CD4-positive, alpha-beta T cell (primary cell): ENCODE results near the gene EPM2A. TPM values are rescaled to one million over a fixed set of nuclear protein-coding genes. Genes with fewer than 3 reads are reported as not detected.

Experiments
- ATAC-seq: fragments of 200-7000 bp; cut with Tn5 transposase; one replicate; pipeline ENCODE4 v1.10.0; 2022; ENCODE audit warnings: mild to moderate bottlenecking; ENCODE audit not compliant: poor library complexity
- CTCF ChIA-PET: fragments of 350-600 bp; sonication (Branson Sonifier 250); formaldehyde crosslinking; loops from one replicate; lab custom pipeline; 2021; ENCODE audit warnings: antibody characterized with exemption, inconsistent platforms; lab: Charles Lee
- POLR2A ChIA-PET: fragments of 350-600 bp; sonication (Branson Sonifier 250); formaldehyde crosslinking; loops from one replicate; lab custom pipeline; 2021; ENCODE audit warnings: antibody characterized with exemption, inconsistent platforms; lab: Charles Lee
- DNase-seq, 14 experiments: peaks; one replicate each; pipeline ENCODE4 v3.0.0-alpha.2; 2013 to 2020; ENCODE audit warnings: mixed read lengths in 2 of 14
- H3K27ac ChIP-seq, 2 donors: one replicate each; pipeline versions ENCODE4 v1.5.1 to v1.7.0; 2013; ENCODE audit warnings: low read length in 2 of 2, low read depth in 1 of 2, mild to moderate bottlenecking in 1 of 2
- H3K27me3 ChIP-seq, 2 experiments: 1 replicate in 1 of 2; 2 replicates in 1 of 2; pipeline versions ENCODE4 v1.6.1 to v1.7.0; 2013; ENCODE audit warnings: low read length in 2 of 2, control low read depth in 1 of 2, mild to moderate bottlenecking in 1 of 2, moderate library complexity in 1 of 2; ENCODE audit not compliant: insufficient read depth in 2 of 2, control insufficient read depth in 1 of 2
- H3K36me3 ChIP-seq: one replicate; pipeline ENCODE4 v1.6.1; 2013; ENCODE audit warnings: low read length, control low read depth; ENCODE audit not compliant: insufficient read depth
- H3K4me1 ChIP-seq: one replicate; pipeline ENCODE4 v1.6.1; 2013; ENCODE audit warnings: low read length, control low read depth; ENCODE audit not compliant: insufficient read depth
- H3K4me3 ChIP-seq: one replicate; pipeline ENCODE4 v1.5.1; 2013; ENCODE audit warnings: mild to moderate bottlenecking, low read length, moderate library complexity
- H3K9me3 ChIP-seq, 2 experiments: 1 replicate in 1 of 2; 2 replicates in 1 of 2; pipeline versions ENCODE4 v1.6.1 to v1.7.0; 2013; ENCODE audit warnings: low read length in 2 of 2, mild to moderate bottlenecking in 2 of 2, control low read depth in 1 of 2, moderate library complexity in 1 of 2; ENCODE audit not compliant: control insufficient read depth in 1 of 2, insufficient read depth in 1 of 2
- H3K27ac Mint-ChIP-seq: one replicate; pipeline ENCODE4 v1.8.0; 2020; ENCODE audit warnings: mixed read lengths
- H3K27me3 Mint-ChIP-seq: one replicate; pipeline ENCODE4 v1.8.0; 2021; ENCODE audit warnings: mixed read lengths
- H3K36me3 Mint-ChIP-seq: one replicate; pipeline ENCODE4 v1.8.0; 2021; ENCODE audit warnings: low read depth, mixed read lengths
- H3K4me1 Mint-ChIP-seq: one replicate; pipeline ENCODE4 v1.8.0; 2021; ENCODE audit warnings: low read depth, mixed read lengths
- H3K4me3 Mint-ChIP-seq: one replicate; pipeline ENCODE4 v1.8.0; 2020; ENCODE audit warnings: mild to moderate bottlenecking, mixed read lengths
- H3K9me3 Mint-ChIP-seq: one replicate; pipeline ENCODE4 v1.8.0; 2020; ENCODE audit warnings: mixed read lengths
- intact Hi-C, 2 experiments: fragments of 100-400 bp; cut with DNase I in 1 of 2; cut with micrococcal nuclease in 1 of 2; formaldehyde crosslinking; loops; one replicate each; pipeline versions ENCODE4 v1.15.1 to v1.9.0; 2023 to 2025; cut with DNase I, micrococcal nuclease
- total RNA-seq, 174 experiments: library from RNA in 2 of 174; stranded (reverse) in 2 of 174; gene quantifications; one replicate each; pipeline ENCODE4 v1.2.3 and lab custom pipeline; 2021 to 2026
- TF ChIP-seq, protein P1 (sequence below): fragments of 200-600 bp; IDR thresholded peaks from one replicate; pipeline ENCODE4 v1.8.0; 2022; ENCODE audit warnings: antibody characterized with exemption, mild to moderate bottlenecking

EPM2A gene
- total RNA-seq, 2 experiments from 2014 or later = 5.0 to 5.7 TPM

GRCh38 chr6:145772846-145773245 is 37.5 kb upstream of the EPM2A start:
- H3K27ac Mint-ChIP-seq = no peak overlapping the region
- ATAC-seq = no peak
- Histone ChIP-seq H3K27me3 (no peaks in the 10 kb centered on the region), H3K4me3 (no peak overlapping the region), H3K27ac (no peak overlapping the region), H3K36me3 (no peaks in the 10 kb centered on the region), H3K4me1 (no peaks in the 10 kb centered on the region), H3K9me3 (no peaks in the 10 kb centered on the region)
- no peak for DNase-seq
- TF ChIP-seq, protein P1, sequence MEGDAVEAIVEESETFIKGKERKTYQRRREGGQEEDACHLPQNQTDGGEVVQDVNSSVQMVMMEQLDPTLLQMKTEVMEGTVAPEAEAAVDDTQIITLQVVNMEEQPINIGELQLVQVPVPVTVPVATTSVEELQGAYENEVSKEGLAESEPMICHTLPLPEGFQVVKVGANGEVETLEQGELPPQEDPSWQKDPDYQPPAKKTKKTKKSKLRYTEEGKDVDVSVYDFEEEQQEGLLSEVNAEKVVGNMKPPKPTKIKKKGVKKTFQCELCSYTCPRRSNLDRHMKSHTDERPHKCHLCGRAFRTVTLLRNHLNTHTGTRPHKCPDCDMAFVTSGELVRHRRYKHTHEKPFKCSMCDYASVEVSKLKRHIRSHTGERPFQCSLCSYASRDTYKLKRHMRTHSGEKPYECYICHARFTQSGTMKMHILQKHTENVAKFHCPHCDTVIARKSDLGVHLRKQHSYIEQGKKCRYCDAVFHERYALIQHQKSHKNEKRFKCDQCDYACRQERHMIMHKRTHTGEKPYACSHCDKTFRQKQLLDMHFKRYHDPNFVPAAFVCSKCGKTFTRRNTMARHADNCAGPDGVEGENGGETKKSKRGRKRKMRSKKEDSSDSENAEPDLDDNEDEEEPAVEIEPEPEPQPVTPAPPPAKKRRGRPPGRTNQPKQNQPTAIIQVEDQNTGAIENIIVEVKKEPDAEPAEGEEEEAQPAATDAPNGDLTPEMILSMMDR = no peak
- H3K9me3 Mint-ChIP-seq = peaks cover 2% of the 10 kb centered on the region
- CTCF ChIA-PET = interaction anchor here (0.9 kb wide), 1 partner anchor 11 kb away, joined by 3 read pairs; no protein-coding TSS in a partner anchor
- POLR2A ChIA-PET = no interaction called here
- no peaks in the 10 kb centered on the region for H3K27me3 Mint-ChIP-seq
- no peaks in the 10 kb centered on the region for H3K4me1 Mint-ChIP-seq
- no peak overlapping the region for H3K4me3 Mint-ChIP-seq
- H3K36me3 Mint-ChIP-seq = no peaks in the 10 kb centered on the region
- intact Hi-C loops = no loop called here

DNA sequence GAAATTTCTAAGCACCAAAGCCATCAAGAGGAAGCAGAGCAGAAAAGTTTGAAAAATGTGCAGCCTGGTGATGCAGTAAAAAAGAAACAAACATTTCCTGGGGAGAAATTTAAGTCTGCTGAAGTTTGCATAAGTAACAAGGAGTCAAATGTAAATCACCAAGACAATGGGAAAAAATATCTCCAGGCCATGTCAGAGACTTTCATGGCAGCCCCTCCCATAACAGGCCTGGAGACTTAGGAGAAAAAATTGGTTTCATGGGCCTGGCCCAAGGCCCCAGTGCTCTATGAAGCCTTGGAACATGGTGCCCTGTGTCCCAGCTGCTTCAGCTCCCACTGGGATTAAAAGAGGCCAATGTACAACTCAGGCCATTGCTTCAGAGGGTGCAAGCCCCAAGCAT is 30.1 kb upstream of the EPM2A start:
- no peaks in the 10 kb centered on the region for H3K9me3 Mint-ChIP-seq
- H3K27ac ChIP-seq = no peak overlapping the region
- H3K36me3 Mint-ChIP-seq = no peaks in the 10 kb centered on the region
- TF ChIP-seq, protein P1 = no peak
- no peaks in the 10 kb centered on the region for H3K36me3 ChIP-seq
- H3K27ac Mint-ChIP-seq = no peak overlapping the region
- ChIA-PET POLR2A (no interaction called here), CTCF (no interaction called here)
- no peaks in the 10 kb centered on the region for H3K9me3 ChIP-seq
- no peak for ATAC-seq
- no peak overlapping the region for H3K4me3 Mint-ChIP-seq
- H3K4me1 ChIP-seq = no peaks in the 10 kb centered on the region
- H3K27me3 ChIP-seq = no peaks in the 10 kb centered on the region
- no peak for DNase-seq
- H3K4me3 ChIP-seq = no peak overlapping the region
- no peaks in the 10 kb centered on the region for H3K4me1 Mint-ChIP-seq
- no peaks in the 10 kb centered on the region for H3K27me3 Mint-ChIP-seq
- intact Hi-C loops = no loop called here

DNA sequence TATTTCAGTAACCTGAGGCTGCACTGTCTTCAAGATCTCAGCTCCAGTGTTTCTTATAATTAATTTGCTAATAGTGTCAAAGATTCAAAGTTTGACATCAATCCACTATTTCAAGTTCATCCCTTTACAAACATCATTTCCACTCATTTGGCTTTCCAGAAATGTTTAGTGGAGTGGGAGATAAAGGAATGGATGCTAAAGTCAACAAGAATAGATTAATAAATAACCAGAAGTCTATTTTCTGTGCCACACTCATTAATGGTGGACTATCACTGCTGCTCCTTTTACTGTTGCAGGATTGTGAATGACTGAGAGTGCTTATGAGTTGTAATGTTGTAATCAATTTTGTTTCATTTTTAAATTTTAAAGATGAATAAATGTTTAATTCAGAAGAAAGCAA is 28.4 kb upstream of the EPM2A start:
- Mint-ChIP-seq H3K9me3 (no peaks in the 10 kb centered on the region), H3K4me3 (no peak overlapping the region), H3K27me3 (no peaks in the 10 kb centered on the region), H3K36me3 (no peaks in the 10 kb centered on the region), H3K27ac (no peak overlapping the region), H3K4me1 (no peaks in the 10 kb centered on the region)
- ATAC-seq (no peak), DNase-seq (no peak)
- Histone ChIP-seq H3K4me3 (no peak overlapping the region), H3K4me1 (no peaks in the 10 kb centered on the region), H3K27me3 (no peaks in the 10 kb centered on the region), H3K9me3 (no peaks in the 10 kb centered on the region), H3K36me3 (no peaks in the 10 kb centered on the region), H3K27ac (no peak overlapping the region)
- intact Hi-C loops = no loop called here
- TF ChIP-seq, protein P1 = no peak
- CTCF ChIA-PET = no interaction called here
- POLR2A ChIA-PET = no interaction called here
